ENCODE results near the gene ANXA8.
"Not testable (repeated sequence)": the region's sequence is repeated elsewhere in the genome, so short reads cannot be mapped to it uniquely, and the experiment has no call there.

The ANXA8 gene

GRCh38 chr10:47462577-47463358 is 21.1 kb downstream of the ANXA8 start:
- not testable (repeated sequence) for DNase-seq

DNA sequence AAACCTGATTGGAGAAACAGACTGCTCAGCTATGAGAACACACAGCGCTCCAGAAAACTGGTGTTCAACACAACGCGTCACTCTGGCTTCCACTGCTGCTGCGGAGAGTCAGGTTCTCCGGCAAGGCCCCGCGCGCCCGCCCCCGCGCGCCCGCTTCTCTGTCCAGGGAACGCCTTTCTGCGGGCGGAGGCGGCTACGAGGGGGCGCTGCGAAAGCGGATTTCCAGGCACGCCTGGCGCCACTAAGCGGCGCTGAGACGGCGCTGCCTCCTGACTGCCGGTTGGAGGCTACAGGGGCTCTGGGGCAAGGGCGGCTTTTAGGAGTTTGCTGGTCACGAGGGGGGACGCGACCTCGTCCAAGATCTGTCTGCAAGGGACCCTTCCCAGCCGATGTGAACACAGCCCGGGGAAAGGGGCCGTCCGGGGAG is 22.6 kb downstream of the ANXA8 start:
- DNase-seq: peak; percentile 14

GRCh38 chr10:47458466-47459154 is 25.3 kb downstream of the ANXA8 start:
- no peak for DNase-seq

DNA sequence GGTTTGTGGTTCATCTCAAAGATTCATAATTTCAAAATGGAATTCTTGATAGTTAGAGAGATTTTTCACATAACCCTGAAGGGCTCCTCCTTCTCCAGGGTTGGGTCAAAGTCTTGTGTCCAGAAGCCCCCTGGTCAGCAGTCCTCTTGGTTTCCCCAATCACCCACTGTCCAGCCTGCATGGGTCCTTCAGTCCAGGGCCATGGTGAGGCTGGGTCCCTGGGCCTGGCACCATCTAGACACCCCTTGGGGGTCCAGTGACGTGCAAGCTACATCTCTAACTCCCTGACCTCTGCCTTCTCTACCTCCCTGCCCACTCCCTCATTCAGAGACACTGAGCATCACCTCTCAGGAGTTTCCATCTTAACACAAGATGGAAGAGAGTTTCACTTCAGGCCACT is 26.1 kb downstream of the ANXA8 start:
- DNase-seq: no peak

DNA sequence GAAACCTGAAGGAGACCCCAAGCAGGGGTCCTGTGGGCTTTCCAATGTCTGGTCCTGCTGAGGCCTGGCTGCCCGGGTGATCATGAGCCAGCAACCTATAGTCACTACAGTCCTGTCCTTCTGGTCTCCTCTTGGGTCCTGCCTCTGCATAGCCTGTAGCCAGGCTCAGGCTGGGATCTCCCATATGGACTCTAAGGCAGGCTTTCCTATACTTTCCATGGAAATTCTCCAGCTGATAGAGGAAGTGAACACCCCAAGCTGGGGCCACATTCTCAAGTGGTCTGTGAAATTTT is 26.4 kb downstream of the ANXA8 start:
- DNase-seq: no peak

DNA sequence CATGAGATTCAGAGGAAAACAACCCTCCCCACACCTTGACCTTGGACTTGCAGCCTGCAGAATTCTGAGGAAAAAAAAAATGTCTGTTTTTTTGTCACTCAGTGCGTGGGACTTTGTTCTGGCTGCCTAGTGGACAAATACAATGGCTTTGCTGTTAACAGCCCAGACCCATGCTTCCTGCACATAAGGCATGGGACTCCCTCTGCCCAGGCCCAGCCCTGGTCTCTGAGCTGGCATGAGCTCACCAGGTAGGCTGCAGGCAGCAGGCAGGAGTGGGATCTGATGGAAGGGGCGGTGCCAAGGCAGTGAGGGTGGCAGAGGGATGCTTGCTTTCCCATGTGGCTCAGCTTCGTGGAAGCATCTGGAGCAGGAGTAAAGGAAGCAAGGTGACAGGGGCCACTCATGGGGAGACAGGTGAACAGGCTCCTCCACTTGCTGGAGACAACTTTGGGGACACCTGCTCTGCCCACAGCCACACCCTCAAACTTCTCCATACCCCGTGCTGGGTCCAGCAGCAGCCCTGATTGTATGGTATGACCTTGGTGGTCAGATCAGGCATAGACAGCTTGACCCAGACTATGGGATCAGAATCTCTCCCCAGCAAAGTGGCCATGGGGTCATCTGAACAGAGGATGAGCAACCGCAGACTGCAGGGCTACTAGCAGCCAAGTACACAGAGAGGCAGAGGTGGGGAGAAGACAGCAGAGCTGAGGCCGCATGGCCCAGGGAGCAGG is 27.0 kb downstream of the ANXA8 start:
- DNase-seq: no peak

DNA sequence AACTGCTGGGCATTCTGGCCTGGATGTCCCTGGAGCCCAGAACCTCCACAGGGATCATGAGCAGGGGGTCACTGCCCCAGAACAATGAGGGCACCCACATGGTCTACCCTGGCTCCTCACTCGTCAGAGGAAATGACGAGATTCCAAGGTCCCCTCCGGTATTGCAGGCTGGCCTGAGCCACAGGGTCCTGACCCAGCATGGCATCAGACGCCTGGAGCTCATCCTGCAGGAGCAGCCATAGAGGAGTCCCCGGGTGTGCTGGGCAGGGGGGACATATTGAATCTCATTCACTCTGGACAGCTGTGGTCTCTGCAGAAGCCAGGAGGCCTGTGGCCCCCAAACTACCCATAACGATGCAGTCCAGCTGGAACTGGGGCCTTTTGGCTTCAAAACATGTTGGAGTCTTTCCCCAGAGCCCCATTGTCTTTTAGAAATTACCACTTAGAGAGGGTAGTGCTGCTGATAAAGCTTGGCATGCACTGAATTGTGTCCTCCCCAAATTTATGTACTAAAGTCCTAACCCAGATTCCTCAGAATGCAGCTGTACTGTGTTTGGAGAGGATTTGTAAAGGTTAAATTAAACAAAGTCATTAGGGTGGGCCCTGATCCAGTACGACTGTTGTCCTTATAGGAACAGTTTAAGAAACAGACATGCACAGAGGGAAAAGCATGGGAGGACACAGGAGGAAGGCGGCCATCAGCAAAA is 27.7 kb downstream of the ANXA8 start:
- DNase-seq: no peak

DNA sequence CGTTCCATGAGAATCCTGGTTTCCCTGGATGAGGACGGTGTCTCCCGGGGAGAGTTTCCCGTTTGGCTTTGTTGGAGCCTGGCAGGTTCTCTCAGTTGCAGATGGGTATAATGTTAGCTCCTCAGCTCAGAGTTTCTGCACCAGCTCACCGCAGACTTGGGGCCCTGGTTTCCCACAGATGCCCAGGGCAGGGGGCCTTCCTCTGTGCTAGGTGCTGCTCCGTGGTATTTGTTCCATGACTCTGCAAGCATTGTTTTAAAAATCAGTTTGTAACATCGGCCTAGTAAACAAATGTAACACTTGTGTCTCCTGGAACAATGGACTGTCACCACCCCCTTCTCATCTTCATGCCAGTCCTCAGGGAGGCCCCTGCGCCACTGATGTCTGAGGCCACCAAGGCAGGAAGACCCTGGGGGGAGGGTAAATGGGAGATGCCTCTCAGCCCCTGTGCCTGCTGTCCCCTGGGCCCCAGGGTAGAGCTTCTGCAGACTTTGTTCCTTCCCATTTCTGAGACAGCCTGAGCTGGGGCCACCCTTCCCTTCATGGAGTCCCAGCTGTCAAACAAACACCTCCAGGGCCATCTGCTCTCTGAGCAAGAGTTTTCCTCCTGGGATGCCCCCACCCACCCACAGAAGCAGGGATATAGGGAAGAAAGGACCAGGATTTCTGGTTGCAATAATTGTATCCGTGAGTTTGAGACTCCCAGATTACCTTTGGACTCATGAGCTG is 28.4 kb downstream of the ANXA8 start:
- DNase-seq: not testable (repeated sequence)

DNA sequence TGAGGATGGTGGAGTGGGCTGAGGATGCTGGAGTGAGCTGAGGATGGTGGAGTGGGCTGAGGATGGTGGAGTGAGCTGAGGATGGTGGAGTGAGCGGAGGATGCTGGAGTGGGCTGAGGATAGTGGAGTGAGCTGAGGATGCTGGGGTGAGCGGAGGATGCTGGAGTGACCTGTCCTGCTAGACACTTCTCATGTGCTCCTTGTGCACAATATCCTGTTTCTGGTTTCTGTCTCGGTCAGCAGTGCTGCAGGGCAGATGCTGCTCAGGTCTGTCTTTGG is 29.2 kb downstream of the ANXA8 start:
- DNase-seq: no peak

DNA sequence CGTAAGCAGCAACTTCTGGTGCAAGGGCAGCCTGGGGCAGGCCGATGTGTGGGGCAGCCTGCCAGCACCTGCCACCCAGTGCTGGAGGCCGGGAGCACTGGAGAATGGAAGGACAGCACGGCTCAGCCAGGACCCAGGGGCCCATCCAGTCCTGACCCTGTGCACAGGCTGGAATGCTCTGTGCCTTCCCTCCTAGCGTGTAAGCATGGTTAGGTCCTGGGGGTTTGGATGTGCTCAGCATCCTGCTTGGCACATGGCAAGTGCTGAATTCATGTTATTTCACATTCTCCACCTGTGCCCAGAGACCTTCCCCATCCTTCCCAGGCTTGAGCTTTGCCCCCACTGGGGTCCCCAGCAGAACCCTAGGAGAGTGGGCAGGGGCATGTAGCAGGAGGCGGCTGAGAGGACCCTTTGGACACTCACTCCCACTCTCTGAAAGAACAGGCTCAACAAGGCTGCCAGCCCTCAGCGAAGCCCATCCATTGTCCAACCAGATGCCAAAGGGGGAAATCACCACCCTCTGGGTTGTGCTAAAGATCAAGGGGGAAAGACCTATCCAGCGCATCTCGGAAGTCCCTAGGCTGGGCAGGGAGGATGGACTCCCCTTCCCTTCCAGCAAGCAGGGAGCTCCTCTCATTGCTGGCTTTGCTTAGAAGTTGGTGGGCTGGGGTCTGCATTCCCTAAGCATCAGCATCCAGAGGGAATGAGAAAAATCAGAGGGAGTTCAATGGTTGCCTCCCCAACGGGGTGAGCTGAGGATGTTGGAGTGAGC is 29.7 kb downstream of the ANXA8 start:
- no peak for DNase-seq

GRCh38 chr10:47453141-47454007 is 30.5 kb downstream of the ANXA8 start:
- DNase-seq: no peak

GRCh38 chr10:47452495-47453140 is 31.3 kb downstream of the ANXA8 start:
- peak; percentile 35 for DNase-seq

DNA sequence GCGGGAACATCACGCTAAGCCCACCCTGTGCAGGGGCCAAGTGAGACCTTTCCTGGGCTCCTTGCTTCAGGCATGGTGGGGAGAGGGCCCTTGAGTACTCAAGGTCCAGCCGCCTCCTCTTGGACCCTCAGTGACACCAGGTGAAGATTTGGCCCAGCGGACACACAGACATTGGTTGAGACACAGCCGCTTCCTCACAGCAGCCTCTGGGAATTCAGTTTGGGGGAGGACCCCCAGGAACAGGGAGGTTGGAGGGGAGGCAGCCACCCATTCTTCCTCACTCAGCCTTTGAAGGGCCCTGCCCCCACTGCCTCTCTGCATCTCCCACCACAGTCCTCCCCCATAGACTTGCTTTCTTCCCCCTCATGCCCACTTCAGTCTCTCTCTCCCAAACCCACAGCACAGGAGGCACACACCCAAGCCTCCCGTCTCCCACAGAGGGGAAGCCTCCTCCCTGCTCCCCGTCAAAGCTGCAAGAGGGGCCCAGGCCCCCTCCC is 31.9 kb downstream of the ANXA8 start:
- DNase-seq: no peak

GRCh38 chr10:47451273-47451997 is 32.5 kb downstream of the ANXA8 start:
- DNase-seq: no peak

- DNase-seq: no peak
Observed at GRCh38 chr10:47450442-47450841, 33.5 kb downstream of the ANXA8 start.

DNA sequence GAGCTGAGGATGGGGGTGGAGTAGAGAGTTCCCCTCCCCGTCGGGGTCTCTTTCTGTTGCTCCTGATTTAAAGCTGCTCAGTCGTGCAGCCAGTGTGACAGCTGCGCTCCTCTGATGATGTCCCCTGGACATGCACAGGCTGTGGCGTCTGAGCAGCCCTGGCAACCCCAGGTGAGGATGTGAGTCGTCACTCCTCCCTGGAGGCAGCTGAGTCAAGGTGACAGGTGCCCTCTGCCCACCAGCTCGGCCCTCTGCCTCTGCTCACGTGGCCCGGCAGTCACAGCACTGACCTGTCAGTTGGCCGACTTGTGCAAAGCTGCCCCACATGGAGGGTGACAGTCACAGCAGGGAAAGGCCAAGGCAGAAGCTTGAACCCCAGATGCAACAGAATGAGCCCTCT is 33.9 kb downstream of the ANXA8 start:
- no peak for DNase-seq

DNA sequence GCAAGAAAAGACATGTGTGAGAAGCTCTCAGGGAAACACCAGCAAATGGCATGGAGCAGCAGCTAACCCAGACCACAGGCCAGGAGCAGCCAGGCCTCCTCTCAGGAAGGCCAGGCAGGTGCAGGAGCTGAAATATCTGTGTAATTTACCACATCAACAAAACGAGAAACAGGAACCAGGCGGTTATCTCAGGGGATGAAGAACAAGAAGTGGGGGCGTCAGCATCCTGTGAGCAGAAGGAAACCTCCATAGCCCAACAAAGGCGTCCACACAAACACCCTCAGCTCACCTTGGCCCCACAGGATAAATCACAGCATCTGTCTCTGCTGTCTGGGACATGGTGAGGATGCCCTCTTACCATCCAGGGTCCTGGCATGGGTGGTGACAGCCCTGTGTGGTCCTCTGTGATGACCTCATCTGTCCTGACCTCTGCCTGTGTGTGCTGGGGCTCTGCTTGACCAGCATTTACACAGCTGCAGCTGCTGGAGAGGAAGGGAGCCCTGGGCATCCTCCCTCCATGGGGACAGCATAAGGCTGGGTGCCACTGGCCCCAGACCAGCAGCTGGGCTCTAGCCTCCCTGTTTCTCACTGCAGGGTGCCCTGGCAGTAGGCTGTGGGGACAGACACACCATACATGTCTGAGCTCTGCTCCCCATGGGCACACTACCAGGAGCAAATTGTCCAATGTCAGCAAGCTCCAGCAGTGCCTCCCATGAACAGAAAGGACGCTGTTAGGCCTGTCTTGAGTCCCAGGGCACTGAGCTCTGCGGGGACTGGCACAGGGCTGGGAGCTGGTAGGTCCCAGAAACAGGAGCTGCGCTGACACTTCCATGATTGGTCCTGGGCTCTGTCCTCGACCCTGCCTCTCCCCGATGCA is 34.6 kb downstream of the ANXA8 start:
- DNase-seq: no peak

DNA sequence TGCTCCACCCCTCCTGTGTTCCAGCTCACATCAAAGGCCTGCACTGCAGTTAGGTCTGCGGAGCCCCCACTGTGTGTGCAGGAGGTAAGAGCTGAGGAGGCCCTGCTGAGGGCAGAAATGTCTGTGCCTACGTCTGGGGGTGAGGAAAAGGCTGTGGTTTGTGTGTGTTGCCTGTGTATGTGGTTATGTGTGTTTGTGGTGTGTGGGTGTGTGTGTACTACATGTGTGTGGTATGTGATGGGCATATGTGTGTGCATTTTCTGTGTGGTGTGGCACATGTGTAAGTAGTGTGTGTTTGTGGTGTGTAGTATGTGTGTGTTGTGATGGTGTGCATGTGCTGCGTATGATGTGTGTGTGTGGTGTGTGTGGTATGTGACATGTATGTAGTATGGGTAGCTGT is 36.2 kb downstream of the ANXA8 start:
- no peak for DNase-seq

DNA sequence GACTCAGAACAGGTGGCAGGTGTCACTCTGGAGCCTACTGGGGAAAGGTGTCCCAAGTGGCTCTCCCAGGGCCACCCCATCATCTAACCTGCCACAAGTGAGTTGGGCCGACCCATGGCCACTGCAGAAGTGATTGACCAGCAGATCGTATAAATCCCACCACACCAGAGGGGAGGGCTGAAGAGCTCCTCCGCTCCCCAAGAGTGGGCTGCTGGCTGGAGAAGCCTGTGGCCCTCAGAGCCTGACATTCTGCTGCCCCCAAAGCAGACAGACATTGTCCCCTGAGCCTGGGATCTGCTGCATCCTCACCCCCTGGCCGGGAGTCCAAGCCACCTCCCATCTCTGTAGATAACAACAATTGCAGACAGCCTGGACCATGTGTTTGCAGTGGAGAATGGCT is 36.7 kb downstream of the ANXA8 start:
- DNase-seq: no peak

Measured in NCI-H1092 treated with DMSO at 0.1 percent for 48 hours (cell line).